ENCODE measurements around the gene KRT13. TPM values are rescaled to one million over a fixed set of nuclear protein-coding genes. Genes with fewer than 3 reads are reported as not detected.

The KRT13 gene
- total RNA-seq, 4 donors from 2014 or later = 20.7 to 1,501 (median 80.1) TPM

GRCh38 chr17:41456204-41456603, 49.2 kb downstream of the KRT13 start:
- H3K9me3 ChIP-seq = peaks cover 0 to 8% (median 0%) of the 10 kb centered on the region in 3 donors
- no peak overlapping the region for H3K27ac ChIP-seq
- no peak for TF ChIP-seq EP300 (IDR thresholded peaks at IDR 0.05)
- no peak for TF ChIP-seq POLR2AphosphoS5 (IDR thresholded peaks at IDR 0.05)
- no peak for TF ChIP-seq CTCF (IDR thresholded peaks at IDR 0.05)
- TF ChIP-seq POLR2A (IDR thresholded peaks at IDR 0.05) = no peak
- 90 to 93% methylated on average over 2 to 3 of the region's 3 CpGs for WGBS, 2 donors (ENCODE audit: low coverage in 1 of 2)
- H3K4me3 ChIP-seq = no peak overlapping the region
- peaks cover 0 to 22% (median 0%) of the 10 kb centered on the region in 3 donors for H3K4me1 ChIP-seq
- H3K27me3 ChIP-seq = peaks cover 5% of the 10 kb centered on the region
- no peaks in the 10 kb centered on the region for H3K36me3 ChIP-seq
- no peak for ATAC-seq

- H3K4me3 ChIP-seq = no peak overlapping the region
- peaks cover 5% of the 10 kb centered on the region for H3K27me3 ChIP-seq
- H3K27ac ChIP-seq = no peak overlapping the region
- no peak for ATAC-seq
- WGBS, 2 donors (ENCODE audit: low coverage in 1 of 2) = 86% methylated on average over 1 of the region's 1 CpG; no CpG with 5 or more reads in 1 of the 2 donors
- peaks cover 0 to 22% (median 0%) of the 10 kb centered on the region in 3 donors for H3K4me1 ChIP-seq
- H3K36me3 ChIP-seq = no peaks in the 10 kb centered on the region
- peaks cover 0 to 14% (median 0%) of the 10 kb centered on the region in 3 donors for H3K9me3 ChIP-seq
- TF ChIP-seq EP300 (IDR thresholded peaks at IDR 0.05) = no peak
- no peak for TF ChIP-seq POLR2A (IDR thresholded peaks at IDR 0.05)
- no peak for TF ChIP-seq POLR2AphosphoS5 (IDR thresholded peaks at IDR 0.05)
- TF ChIP-seq CTCF (IDR thresholded peaks at IDR 0.05) = no peak
Measured at GRCh38 chr17:41455236-41455635, 50.2 kb downstream of the KRT13 start.

GRCh38 chr17:41453066-41453465, 52.3 kb downstream of the KRT13 start:
- H3K4me1 ChIP-seq = peaks cover 0 to 15% (median 0%) of the 10 kb centered on the region in 3 donors
- no peak for ATAC-seq
- no peak overlapping the region for H3K4me3 ChIP-seq
- no peak overlapping the region for H3K27ac ChIP-seq
- H3K9me3 ChIP-seq = peaks cover 0 to 14% (median 0%) of the 10 kb centered on the region in 3 donors
- no peaks in the 10 kb centered on the region for H3K36me3 ChIP-seq
- peaks cover 10% of the 10 kb centered on the region for H3K27me3 ChIP-seq
- WGBS, 2 donors (ENCODE audit: low coverage in 1 of 2) = 84 to 91% methylated on average over 3 of the region's 3 CpGs
- TF ChIP-seq POLR2AphosphoS5 (IDR thresholded peaks at IDR 0.05) = no peak
- no peak for TF ChIP-seq POLR2A (IDR thresholded peaks at IDR 0.05)
- TF ChIP-seq EP300 (IDR thresholded peaks at IDR 0.05) = no peak
- TF ChIP-seq CTCF (IDR thresholded peaks at IDR 0.05) = no peak

GRCh38 chr17:41452281-41452680, 53.1 kb downstream of the KRT13 start:
- peaks cover 0 to 14% (median 0%) of the 10 kb centered on the region in 3 donors for H3K9me3 ChIP-seq
- H3K27me3 ChIP-seq = peaks cover 10% of the 10 kb centered on the region
- no peak overlapping the region for H3K27ac ChIP-seq
- 29 to 51% methylated on average over 2 of the region's 4 CpGs for WGBS, 2 donors (ENCODE audit: low coverage in 1 of 2)
- H3K36me3 ChIP-seq = no peaks in the 10 kb centered on the region
- no peak for ATAC-seq
- peaks cover 0 to 8% (median 0%) of the 10 kb centered on the region in 3 donors for H3K4me1 ChIP-seq
- TF ChIP-seq POLR2AphosphoS5 (IDR thresholded peaks at IDR 0.05) (no peak), POLR2A (IDR thresholded peaks at IDR 0.05) (no peak), CTCF (IDR thresholded peaks at IDR 0.05) (no peak), EP300 (IDR thresholded peaks at IDR 0.05) (no peak)
- H3K4me3 ChIP-seq = no peak overlapping the region

GRCh38 chr17:41451154-41451728, 54.2 kb downstream of the KRT13 start:
- 57 to 73% methylated on average over 2 of the region's 2 CpGs for WGBS, 2 donors (ENCODE audit: low coverage in 1 of 2)
- no peak overlapping the region for H3K27ac ChIP-seq

More at GRCh38 chr17:41451154-41451728, 54.2 kb downstream of the KRT13 start:
- TF ChIP-seq POLR2AphosphoS5 (IDR thresholded peaks at IDR 0.05) (no peak), POLR2A (IDR thresholded peaks at IDR 0.05) (no peak), EP300 (IDR thresholded peaks at IDR 0.05) (no peak), CTCF (IDR thresholded peaks at IDR 0.05) (no peak)
- no peak for ATAC-seq
- H3K27me3 ChIP-seq = peaks cover 10% of the 10 kb centered on the region
- no peaks in the 10 kb centered on the region for H3K4me1 ChIP-seq
- H3K36me3 ChIP-seq = no peaks in the 10 kb centered on the region
- no peak overlapping the region for H3K4me3 ChIP-seq
- peaks cover 0 to 14% (median 0%) of the 10 kb centered on the region in 3 donors for H3K9me3 ChIP-seq

All from gastroesophageal sphincter (tissue), 4 donors.